Measurements from ENCODE around the gene IL1RAPL1. TPM values are rescaled to one million over a fixed set of nuclear protein-coding genes. Genes with fewer than 3 reads are reported as not detected.

Gene IL1RAPL1
- total RNA-seq, 4 donors from 2014 or later: 0.24 to 6.2 TPM; not detected in 2

- Histone ChIP-seq H3K36me3 (peaks cover 0 to 4% of the 10 kb centered on the region in 2 donors), H3K9me3 (no peaks in the 10 kb centered on the region), H3K4me1 (no peaks in the 10 kb centered on the region), H3K27me3 (no peaks in the 10 kb centered on the region), H3K4me3 (no peak overlapping the region), H3K27ac (no peak overlapping the region)
- intact Hi-C loops (cut with DNase I; ENCODE audit: low total_unique reads): no loop called here
- TF ChIP-seq POLR2A (IDR thresholded peaks at IDR 0.05) (no peak), CTCF (IDR thresholded peaks at IDR 0.05) (no peak)
- DNase-seq: no peak
Observed at GRCh38 chrX:28835991-28836390, 248.7 kb downstream of the IL1RAPL1 start.

- H3K27ac ChIP-seq: no peak overlapping the region
- DNase-seq: no peak
- no peak for TF ChIP-seq CTCF (IDR thresholded peaks at IDR 0.05)
- TF ChIP-seq POLR2A (IDR thresholded peaks at IDR 0.05): no peak
- H3K4me1 ChIP-seq: no peaks in the 10 kb centered on the region
- H3K36me3 ChIP-seq: peaks cover 0 to 3% of the 10 kb centered on the region in 2 donors
- intact Hi-C loops (cut with DNase I; ENCODE audit: low total_unique reads): no loop called here
- no peak overlapping the region for H3K4me3 ChIP-seq
- no peaks in the 10 kb centered on the region for H3K27me3 ChIP-seq
- H3K9me3 ChIP-seq: no peaks in the 10 kb centered on the region
Observed at GRCh38 chrX:28843817-28844216, 256.6 kb downstream of the IL1RAPL1 start.

- no peak for TF ChIP-seq CTCF (IDR thresholded peaks at IDR 0.05)
- no peak for TF ChIP-seq POLR2A (IDR thresholded peaks at IDR 0.05)
- DNase-seq: no peak
- intact Hi-C loops (cut with DNase I; ENCODE audit: low total_unique reads): no loop called here
- no peak overlapping the region for H3K27ac ChIP-seq
- H3K4me3 ChIP-seq: no peak overlapping the region
- H3K4me1 ChIP-seq: no peaks in the 10 kb centered on the region
- H3K27me3 ChIP-seq: no peaks in the 10 kb centered on the region
- no peaks in the 10 kb centered on the region for H3K36me3 ChIP-seq
- H3K9me3 ChIP-seq: no peaks in the 10 kb centered on the region
Observed at GRCh38 chrX:28847423-28847822, 260.2 kb downstream of the IL1RAPL1 start.

- intact Hi-C loops (cut with DNase I; ENCODE audit: low total_unique reads): no loop called here
- Histone ChIP-seq H3K27ac (no peak overlapping the region), H3K4me1 (no peaks in the 10 kb centered on the region), H3K36me3 (no peaks in the 10 kb centered on the region), H3K4me3 (no peak overlapping the region), H3K9me3 (no peaks in the 10 kb centered on the region), H3K27me3 (no peaks in the 10 kb centered on the region)
- no peak for TF ChIP-seq CTCF (IDR thresholded peaks at IDR 0.05)
- no peak for TF ChIP-seq POLR2A (IDR thresholded peaks at IDR 0.05)
- DNase-seq: no peak
Observed at GRCh38 chrX:28848707-28849106, 261.5 kb downstream of the IL1RAPL1 start.

- intact Hi-C loops (cut with DNase I; ENCODE audit: low total_unique reads): no loop called here
- Histone ChIP-seq H3K4me3 (no peak overlapping the region), H3K27ac (no peak overlapping the region), H3K27me3 (no peaks in the 10 kb centered on the region), H3K9me3 (no peaks in the 10 kb centered on the region), H3K36me3 (no peaks in the 10 kb centered on the region), H3K4me1 (no peaks in the 10 kb centered on the region)
- DNase-seq: no peak
- TF ChIP-seq POLR2A (IDR thresholded peaks at IDR 0.05): no peak
- TF ChIP-seq CTCF (IDR thresholded peaks at IDR 0.05): no peak
Observed at GRCh38 chrX:28850955-28851354, 263.7 kb downstream of the IL1RAPL1 start.
